ENCODE data around the gene ZNF575.

The ZNF575 gene

DNA sequence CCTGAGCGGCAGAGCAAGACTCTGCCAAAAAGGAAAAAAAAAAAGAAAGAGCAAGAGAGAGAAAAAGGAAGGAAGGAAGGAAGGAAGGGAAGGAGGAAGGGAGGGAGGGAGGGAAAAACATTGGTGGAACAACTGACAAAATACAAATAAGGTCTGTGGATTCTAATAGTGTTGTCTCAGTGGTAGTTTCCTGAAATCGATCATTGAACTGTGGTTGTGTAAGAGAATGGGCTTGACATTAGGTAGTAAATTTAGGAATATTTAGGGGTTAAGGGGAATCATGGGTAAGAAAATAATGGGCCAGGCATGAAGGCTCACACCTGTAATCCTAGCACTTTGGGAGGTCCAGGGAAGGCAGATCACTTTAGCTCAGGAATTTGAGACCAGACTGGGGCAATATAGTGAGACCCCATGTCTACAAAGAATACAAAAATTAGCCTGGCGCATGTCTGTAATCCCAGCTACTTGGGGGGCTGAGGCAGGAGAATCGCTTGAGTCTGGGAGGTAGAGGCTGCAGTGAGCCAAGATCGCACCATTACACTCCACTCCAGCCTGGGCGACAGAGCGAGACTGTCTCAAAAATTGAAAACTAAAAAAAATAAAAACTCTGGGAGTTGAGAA, 42.9 kb upstream of the ZNF575 start:
- DNase-seq (ENCODE audit: low read depth) = no peak
- no peak overlapping the region for H3K4me3 ChIP-seq (ENCODE audit: low read depth, low read length)
- TF ChIP-seq, protein P1, sequence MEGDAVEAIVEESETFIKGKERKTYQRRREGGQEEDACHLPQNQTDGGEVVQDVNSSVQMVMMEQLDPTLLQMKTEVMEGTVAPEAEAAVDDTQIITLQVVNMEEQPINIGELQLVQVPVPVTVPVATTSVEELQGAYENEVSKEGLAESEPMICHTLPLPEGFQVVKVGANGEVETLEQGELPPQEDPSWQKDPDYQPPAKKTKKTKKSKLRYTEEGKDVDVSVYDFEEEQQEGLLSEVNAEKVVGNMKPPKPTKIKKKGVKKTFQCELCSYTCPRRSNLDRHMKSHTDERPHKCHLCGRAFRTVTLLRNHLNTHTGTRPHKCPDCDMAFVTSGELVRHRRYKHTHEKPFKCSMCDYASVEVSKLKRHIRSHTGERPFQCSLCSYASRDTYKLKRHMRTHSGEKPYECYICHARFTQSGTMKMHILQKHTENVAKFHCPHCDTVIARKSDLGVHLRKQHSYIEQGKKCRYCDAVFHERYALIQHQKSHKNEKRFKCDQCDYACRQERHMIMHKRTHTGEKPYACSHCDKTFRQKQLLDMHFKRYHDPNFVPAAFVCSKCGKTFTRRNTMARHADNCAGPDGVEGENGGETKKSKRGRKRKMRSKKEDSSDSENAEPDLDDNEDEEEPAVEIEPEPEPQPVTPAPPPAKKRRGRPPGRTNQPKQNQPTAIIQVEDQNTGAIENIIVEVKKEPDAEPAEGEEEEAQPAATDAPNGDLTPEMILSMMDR (IDR thresholded peaks at IDR 0.05; ENCODE audit: low read depth, low read length, missing control alignments) = no peak
- in situ Hi-C loops (cut with HindIII; ENCODE audit: low sequenced_read_pairs) = no loop called here

DNA sequence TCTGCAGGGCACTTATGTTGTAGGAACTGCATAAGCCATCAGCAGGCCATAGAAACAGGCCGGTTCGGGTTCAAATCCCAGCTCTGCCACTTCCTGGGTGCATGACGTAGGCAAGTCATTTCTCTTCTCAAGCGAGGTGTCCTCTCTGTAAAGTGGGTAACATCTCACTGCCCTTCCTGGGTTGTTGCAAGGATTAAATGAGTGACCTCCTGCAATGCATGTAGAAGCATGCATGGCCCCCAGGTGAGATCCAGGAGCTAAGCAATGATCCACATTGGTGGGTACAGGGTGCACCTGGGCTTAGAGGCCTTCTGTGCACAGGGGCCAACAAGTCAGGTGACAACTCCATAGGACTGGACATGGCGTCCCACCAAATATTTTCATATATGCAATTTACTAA, 42.2 kb upstream of the ZNF575 start:
- H3K4me3 ChIP-seq (ENCODE audit: low read depth, low read length) = no peak overlapping the region
- TF ChIP-seq, protein P1 (IDR thresholded peaks at IDR 0.05; ENCODE audit: low read depth, low read length, missing control alignments) = no peak
- DNase-seq (ENCODE audit: low read depth) = no peak
- in situ Hi-C loops (cut with HindIII; ENCODE audit: low sequenced_read_pairs) = no loop called here

DNA sequence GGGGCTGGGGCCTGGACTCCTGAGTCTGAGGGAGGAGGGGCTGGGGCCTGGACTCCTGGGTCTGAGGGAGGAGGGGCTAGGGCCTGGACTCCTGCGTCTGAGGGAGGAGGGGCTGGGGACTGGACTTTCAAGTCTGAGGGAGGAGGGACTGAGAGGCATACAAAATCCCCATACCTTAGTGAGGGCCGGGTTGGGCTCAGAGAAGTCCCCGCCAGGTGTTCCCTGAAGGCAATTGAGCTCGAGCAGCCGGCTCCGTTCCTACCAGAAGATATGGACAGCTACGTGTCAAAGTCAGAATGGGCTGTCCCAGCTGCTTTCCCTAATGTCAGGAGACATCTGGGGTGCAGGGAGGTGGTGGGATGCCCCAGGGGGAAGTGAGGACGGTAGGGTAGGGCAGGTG, 37.9 kb upstream of the ZNF575 start:
- in situ Hi-C loops (cut with HindIII; ENCODE audit: low sequenced_read_pairs) = no loop called here
- no peak overlapping the region for H3K4me3 ChIP-seq (ENCODE audit: low read depth, low read length)
- TF ChIP-seq, protein P1 (IDR thresholded peaks at IDR 0.05; ENCODE audit: low read depth, low read length, missing control alignments) = no peak

DNA sequence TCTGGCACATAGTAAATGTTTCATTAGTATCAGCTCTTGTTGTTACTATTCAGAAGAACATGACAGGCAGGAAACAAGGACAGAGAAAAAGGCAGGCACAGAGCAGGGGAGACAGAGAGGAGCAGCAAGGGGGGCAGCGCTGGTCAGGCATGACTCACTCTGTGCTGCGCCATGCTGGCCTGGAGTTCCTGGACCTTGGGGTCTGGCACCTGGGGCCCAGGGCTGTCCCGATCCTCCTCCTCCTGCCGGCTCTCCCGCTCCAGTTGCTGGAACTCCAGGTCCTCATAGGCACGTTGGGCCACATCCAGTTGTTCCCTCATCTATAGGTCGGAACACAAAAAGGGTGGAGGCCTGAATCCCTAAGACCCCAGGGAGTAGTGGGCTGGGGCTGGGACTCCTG, 36.0 kb upstream of the ZNF575 start:
- TF ChIP-seq, protein P1 (IDR thresholded peaks at IDR 0.05; ENCODE audit: low read depth, low read length, missing control alignments) = no peak
- in situ Hi-C loops (cut with HindIII; ENCODE audit: low sequenced_read_pairs) = no loop called here
- no peak for DNase-seq (ENCODE audit: low read depth)
- no peak overlapping the region for H3K4me3 ChIP-seq (ENCODE audit: low read depth, low read length)

More for the DNA sequence above, 37.9 kb upstream of the ZNF575 start:
- DNase-seq (ENCODE audit: low read depth) = no peak

DNA sequence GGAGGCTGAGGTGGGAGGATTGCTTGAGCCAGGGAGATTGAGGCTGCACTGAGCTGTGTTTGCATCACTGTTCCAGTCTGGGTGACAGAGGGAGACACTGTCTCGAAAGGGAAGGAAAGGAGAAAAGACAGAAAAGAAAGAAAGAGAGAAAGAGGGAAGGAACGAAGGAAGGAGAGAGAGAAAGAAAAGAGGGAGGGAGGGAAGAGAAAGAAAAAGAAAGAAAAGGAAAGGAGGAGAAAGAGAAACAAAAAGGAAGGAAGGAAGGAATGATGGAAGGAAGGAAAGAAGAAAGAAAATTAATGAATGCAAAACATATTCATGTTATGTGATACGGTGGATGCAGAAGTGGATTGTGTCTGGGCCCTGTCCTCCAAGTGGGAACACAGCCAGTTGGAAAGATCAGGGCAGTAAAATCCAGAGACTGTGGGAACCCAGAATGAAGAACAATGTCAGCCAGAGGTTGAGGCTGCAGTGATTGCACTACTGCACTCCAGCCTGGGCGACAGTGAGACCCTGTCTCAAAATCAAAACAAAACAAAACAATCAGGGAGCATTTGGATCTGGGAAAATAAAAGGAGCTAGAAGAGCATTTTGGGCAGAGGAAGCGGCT, 34.6 kb upstream of the ZNF575 start:
- TF ChIP-seq, protein P1 (IDR thresholded peaks at IDR 0.05; ENCODE audit: low read depth, low read length, missing control alignments) = no peak
- DNase-seq (ENCODE audit: low read depth) = no peak
- in situ Hi-C loops (cut with HindIII; ENCODE audit: low sequenced_read_pairs) = no loop called here
- H3K4me3 ChIP-seq (ENCODE audit: low read depth, low read length) = no peak overlapping the region

DNA sequence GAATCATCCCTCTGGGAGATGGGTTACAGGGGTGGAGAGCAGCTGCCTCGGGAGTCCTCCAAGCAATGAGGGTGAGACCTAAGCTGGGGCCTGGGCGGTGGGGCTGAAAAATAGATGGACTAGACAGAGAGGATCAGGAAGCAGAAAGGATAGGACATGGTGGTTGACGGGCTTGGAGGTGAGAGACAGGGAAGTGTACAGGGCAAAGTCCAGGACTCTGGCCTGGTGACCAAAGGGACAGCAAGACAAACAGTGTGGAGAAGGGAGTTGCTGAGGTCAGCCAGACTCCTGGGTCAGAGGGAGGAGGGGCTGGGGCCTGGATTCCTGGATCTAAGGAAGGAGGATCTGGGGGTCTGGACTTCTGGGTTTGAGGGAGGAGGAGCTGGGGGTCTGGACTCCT, 33.9 kb upstream of the ZNF575 start:
- in situ Hi-C loops (cut with HindIII; ENCODE audit: low sequenced_read_pairs) = no loop called here
- DNase-seq (ENCODE audit: low read depth) = no peak
- TF ChIP-seq, protein P1 (IDR thresholded peaks at IDR 0.05; ENCODE audit: low read depth, low read length, missing control alignments) = no peak

More for the DNA sequence above, 33.9 kb upstream of the ZNF575 start:
- H3K4me3 ChIP-seq (ENCODE audit: low read depth, low read length) = no peak overlapping the region
